ENCODE results near the gene PDE11A.

DNA sequence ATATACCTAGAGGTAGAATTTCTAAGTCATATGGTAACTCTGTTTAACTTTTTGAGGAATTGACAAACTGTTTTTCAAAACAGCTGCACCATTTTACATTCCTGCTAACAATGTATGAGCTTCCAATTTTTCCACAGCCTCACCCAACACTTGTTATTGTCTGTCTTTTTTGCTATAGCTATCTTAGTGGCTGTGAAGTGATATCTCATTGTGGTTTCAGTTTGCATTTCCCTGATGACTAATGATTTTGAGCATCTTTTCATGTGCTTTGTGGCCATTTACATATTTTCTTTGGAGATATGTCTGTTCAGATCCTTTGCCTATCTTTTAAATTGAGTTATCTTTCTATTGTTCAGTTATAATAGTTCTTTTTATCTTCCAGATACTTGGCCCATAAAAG is 406.2 kb downstream of the PDE11A start:
- TF ChIP-seq, protein P1, sequence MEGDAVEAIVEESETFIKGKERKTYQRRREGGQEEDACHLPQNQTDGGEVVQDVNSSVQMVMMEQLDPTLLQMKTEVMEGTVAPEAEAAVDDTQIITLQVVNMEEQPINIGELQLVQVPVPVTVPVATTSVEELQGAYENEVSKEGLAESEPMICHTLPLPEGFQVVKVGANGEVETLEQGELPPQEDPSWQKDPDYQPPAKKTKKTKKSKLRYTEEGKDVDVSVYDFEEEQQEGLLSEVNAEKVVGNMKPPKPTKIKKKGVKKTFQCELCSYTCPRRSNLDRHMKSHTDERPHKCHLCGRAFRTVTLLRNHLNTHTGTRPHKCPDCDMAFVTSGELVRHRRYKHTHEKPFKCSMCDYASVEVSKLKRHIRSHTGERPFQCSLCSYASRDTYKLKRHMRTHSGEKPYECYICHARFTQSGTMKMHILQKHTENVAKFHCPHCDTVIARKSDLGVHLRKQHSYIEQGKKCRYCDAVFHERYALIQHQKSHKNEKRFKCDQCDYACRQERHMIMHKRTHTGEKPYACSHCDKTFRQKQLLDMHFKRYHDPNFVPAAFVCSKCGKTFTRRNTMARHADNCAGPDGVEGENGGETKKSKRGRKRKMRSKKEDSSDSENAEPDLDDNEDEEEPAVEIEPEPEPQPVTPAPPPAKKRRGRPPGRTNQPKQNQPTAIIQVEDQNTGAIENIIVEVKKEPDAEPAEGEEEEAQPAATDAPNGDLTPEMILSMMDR (IDR thresholded peaks at IDR 0.05) = no peak
- TF ChIP-seq POLR2A (IDR thresholded peaks at IDR 0.05) (no peak), POLR2AphosphoS5 (IDR thresholded peaks at IDR 0.05) (no peak)
